SIG-M5 treated with dmso at 0.1 percent for 504 hours (cell line): Measurements from ENCODE around the gene ACTRT2.

ENCODE experiments used
- DNase-seq: peaks from one replicate; lab custom pipeline; 2025; ENCODE audit not compliant: unreplicated experiment; lab: John Stamatoyannopoulos, UW

The ACTRT2 gene

GRCh38 chr1:3052501-3052900, 31.2 kb downstream of the ACTRT2 start:
- DNase-seq = no peak

GRCh38 chr1:3053366-3053980, 32.2 kb downstream of the ACTRT2 start:
- DNase-seq = no peak

- no peak for DNase-seq
These were observed 32.7 kb downstream of the ACTRT2 start for GRCh38 chr1:3053986-3054385.

GRCh38 chr1:3054474-3054873, 33.2 kb downstream of the ACTRT2 start:
- DNase-seq = no peak

GRCh38 chr1:3055051-3055450, 33.8 kb downstream of the ACTRT2 start:
- DNase-seq = no peak

GRCh38 chr1:3056641-3057040, 35.4 kb downstream of the ACTRT2 start:
- no peak for DNase-seq

GRCh38 chr1:3058263-3059030, 37.2 kb downstream of the ACTRT2 start:
- DNase-seq = no peak

GRCh38 chr1:3060127-3060526, 38.9 kb downstream of the ACTRT2 start:
- no peak for DNase-seq

GRCh38 chr1:3060601-3061551, 39.6 kb downstream of the ACTRT2 start:
- DNase-seq = no peak

GRCh38 chr1:3061566-3061965, 40.3 kb downstream of the ACTRT2 start:
- DNase-seq = no peak

GRCh38 chr1:3061981-3062615, 40.8 kb downstream of the ACTRT2 start:
- no peak for DNase-seq

- DNase-seq = no peak
These were observed 41.5 kb downstream of the ACTRT2 start for GRCh38 chr1:3062616-3063378.

- no peak for DNase-seq
These were observed 42.4 kb downstream of the ACTRT2 start for GRCh38 chr1:3063379-3064295.

- no peak for DNase-seq
These were observed 43.1 kb downstream of the ACTRT2 start for GRCh38 chr1:3064296-3064850.

GRCh38 chr1:3064901-3065300, 43.6 kb downstream of the ACTRT2 start:
- no peak for DNase-seq

- no peak for DNase-seq
These were observed 44.1 kb downstream of the ACTRT2 start for GRCh38 chr1:3065396-3065795.

GRCh38 chr1:3065797-3066196, 44.5 kb downstream of the ACTRT2 start:
- DNase-seq = no peak

GRCh38 chr1:3066250-3066711, 45.0 kb downstream of the ACTRT2 start:
- no peak for DNase-seq

GRCh38 chr1:3066826-3067225, 45.6 kb downstream of the ACTRT2 start:
- DNase-seq = no peak
